ENCODE results near the gene TBX1. TPM values are rescaled to one million over a fixed set of nuclear protein-coding genes. Genes with fewer than 3 reads are reported as not detected.

TBX1 gene
- total and polyA plus RNA-seq, 10 of the 15 experiments (the other 5 are each of a cell fraction or from before 2014, with no cell fraction given): not detected

- H3K27ac ChIP-seq (ENCODE audit: control insufficient read depth, insufficient read depth): no peak overlapping the region
- BruUV-seq (replicated peaks): no TSS peak
- no peak overlapping the region for H2AFZ ChIP-seq (ENCODE audit: control insufficient read depth, low read depth, low read length)
- DNase-seq (ENCODE audit: low read depth, low spot score) (no peak), FAIRE-seq (no peak), ATAC-seq (no peak)
- H3K36me3 ChIP-seq (ENCODE audit: control insufficient read depth in 2 of 2, insufficient read depth in 2 of 2, low read length in 1 of 2): no peaks in the 10 kb centered on the region
- H3K4me2 ChIP-seq (ENCODE audit: control insufficient read depth, insufficient read depth): no peak overlapping the region
- POLR2A ChIA-PET: no interaction called here
- no peaks in the 10 kb centered on the region for H3K9me3 ChIP-seq (replicated peaks; ENCODE audit: control insufficient read depth, insufficient read depth, low read length)
- H3K4me3 ChIP-seq: no peak overlapping the region
- no peaks in the 10 kb centered on the region for H4K20me1 ChIP-seq (ENCODE audit: control insufficient read depth, insufficient read depth)
- CTCF ChIA-PET: no interaction called here
- 98% methylated on average over 9 of the region's 9 CpGs for WGBS (ENCODE audit: insufficient coverage, insufficient replicate concordance, low lambda C conversion rate, missing lambda C conversion rate)
- no peaks in the 10 kb centered on the region for H3K79me2 ChIP-seq (ENCODE audit: control insufficient read depth, insufficient read depth, low read length)
- TF ChIP-seq SIN3A (IDR thresholded peaks at IDR 0.05; ENCODE audit: low read depth, low read length): no peak
- no peak for TF ChIP-seq NFYA (IDR thresholded peaks at IDR 0.05; ENCODE audit: borderline replicate concordance, low read depth, low read length)
- no peak for TF ChIP-seq CBX3 (IDR thresholded peaks at IDR 0.05; ENCODE audit: borderline replicate concordance, low read depth)
- TF ChIP-seq SREBF1 (IDR thresholded peaks at IDR 0.05; ENCODE audit: low read length): no peak
- TF ChIP-seq CHD4 (IDR thresholded peaks at IDR 0.05): no peak
- TF ChIP-seq, protein P1, sequence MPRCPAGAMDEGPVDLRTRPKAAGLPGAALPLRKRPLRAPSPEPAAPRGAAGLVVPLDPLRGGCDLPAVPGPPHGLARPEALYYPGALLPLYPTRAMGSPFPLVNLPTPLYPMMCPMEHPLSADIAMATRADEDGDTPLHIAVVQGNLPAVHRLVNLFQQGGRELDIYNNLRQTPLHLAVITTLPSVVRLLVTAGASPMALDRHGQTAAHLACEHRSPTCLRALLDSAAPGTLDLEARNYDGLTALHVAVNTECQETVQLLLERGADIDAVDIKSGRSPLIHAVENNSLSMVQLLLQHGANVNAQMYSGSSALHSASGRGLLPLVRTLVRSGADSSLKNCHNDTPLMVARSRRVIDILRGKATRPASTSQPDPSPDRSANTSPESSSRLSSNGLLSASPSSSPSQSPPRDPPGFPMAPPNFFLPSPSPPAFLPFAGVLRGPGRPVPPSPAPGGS (IDR thresholded peaks at IDR 0.05; ENCODE audit: borderline replicate concordance, insufficient read depth, low read depth, low read length, poor library complexity, severe bottlenecking): no peak
- no peak for TF ChIP-seq SUZ12 (IDR thresholded peaks at IDR 0.05; ENCODE audit: unreplicated experiment)
- TF ChIP-seq, protein P2, sequence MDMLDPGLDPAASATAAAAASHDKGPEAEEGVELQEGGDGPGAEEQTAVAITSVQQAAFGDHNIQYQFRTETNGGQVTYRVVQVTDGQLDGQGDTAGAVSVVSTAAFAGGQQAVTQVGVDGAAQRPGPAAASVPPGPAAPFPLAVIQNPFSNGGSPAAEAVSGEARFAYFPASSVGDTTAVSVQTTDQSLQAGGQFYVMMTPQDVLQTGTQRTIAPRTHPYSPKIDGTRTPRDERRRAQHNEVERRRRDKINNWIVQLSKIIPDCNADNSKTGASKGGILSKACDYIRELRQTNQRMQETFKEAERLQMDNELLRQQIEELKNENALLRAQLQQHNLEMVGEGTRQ (IDR thresholded peaks at IDR 0.05; ENCODE audit: borderline replicate concordance, low read depth, low read length): no peak
- TF ChIP-seq, protein P3, sequence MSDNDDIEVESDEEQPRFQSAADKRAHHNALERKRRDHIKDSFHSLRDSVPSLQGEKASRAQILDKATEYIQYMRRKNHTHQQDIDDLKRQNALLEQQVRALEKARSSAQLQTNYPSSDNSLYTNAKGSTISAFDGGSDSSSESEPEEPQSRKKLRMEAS (IDR thresholded peaks at IDR 0.05; ENCODE audit: low read depth, low read length): no peak
- no peak for TF ChIP-seq IKZF2 (IDR thresholded peaks at IDR 0.05)
- no peak for TF ChIP-seq TCF3 (IDR thresholded peaks at IDR 0.05; ENCODE audit: borderline replicate concordance, insufficient read depth, low read depth, low read length)
- no peak for TF ChIP-seq NKRF (conservative IDR thresholded peaks at IDR 0.05)
- no peak for TF ChIP-seq NBN (IDR thresholded peaks at IDR 0.05)
- no peak for TF ChIP-seq SMAD1 (IDR thresholded peaks at IDR 0.05; ENCODE audit: low read depth, partially characterized antibody)
- TF ChIP-seq HDGF (IDR thresholded peaks at IDR 0.05): no peak
- TF ChIP-seq RAD51 (IDR thresholded peaks at IDR 0.05): no peak
- TF ChIP-seq EED (IDR thresholded peaks at IDR 0.05; ENCODE audit: low read depth): no peak
- intact Hi-C loops (cut with micrococcal nuclease; ENCODE audit: unreplicated experiment) (no loop called here), in situ Hi-C loops (cut with MboI) (no loop called here)
- RAD21 ChIA-PET (ENCODE audit: unreplicated experiment): no interaction called here
- SMC1A ChIA-PET (ENCODE audit: uncharacterized antibody, unreplicated experiment): no interaction called here
- H3K4me1 ChIP-seq (ENCODE audit: control insufficient read depth, insufficient read depth, low read length): no peaks in the 10 kb centered on the region
- no peak overlapping the region for H3K9ac ChIP-seq (ENCODE audit: control insufficient read depth, insufficient read depth, low read length)
- no peaks in the 10 kb centered on the region for H3K27me3 ChIP-seq (replicated peaks in 1 of 2; ENCODE audit: control insufficient read depth in 2 of 2, insufficient read depth in 2 of 2, low read length in 1 of 2)
These were observed 38.3 kb downstream of the TBX1 start for GRCh38 chr22:19798891-19799293.
